ENCODE measurements around the gene OBSCN.

OBSCN gene

DNA sequence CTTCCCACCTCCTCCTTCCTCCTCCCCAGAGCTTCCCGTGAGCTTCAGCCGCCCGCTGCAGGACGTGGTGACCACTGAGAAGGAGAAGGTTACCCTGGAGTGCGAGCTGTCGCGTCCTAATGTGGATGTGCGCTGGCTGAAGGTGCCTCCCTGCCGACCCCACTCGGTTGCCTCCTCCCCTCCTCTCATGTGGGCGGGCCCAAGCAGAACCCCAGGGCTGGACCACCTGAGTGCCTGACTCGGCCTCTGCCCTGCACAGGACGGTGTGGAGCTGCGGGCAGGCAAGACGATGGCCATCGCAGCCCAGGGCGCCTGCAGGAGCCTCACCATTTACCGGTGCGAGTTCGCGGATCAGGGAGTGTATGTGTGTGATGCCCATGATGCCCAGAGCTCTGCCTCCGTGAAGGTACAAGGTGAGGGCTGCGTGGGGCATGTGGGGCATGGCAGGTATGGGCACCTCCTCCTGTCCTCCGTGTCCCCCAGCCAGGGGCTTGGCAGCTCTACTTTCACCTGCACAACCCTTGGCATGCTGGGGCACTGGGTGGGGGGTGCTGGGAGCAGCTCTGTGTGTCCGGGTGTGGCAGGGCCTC lies 69.2 kb downstream of the OBSCN start:
- no peak for DNase-seq (ENCODE audit: low read depth in 3 of 3, low spot score in 1 of 3)

GRCh38 chr1:228277491-228278431 lies 69.9 kb downstream of the OBSCN start:
- DNase-seq (ENCODE audit: low read depth in 3 of 3, low spot score in 1 of 3), result no peak

DNA sequence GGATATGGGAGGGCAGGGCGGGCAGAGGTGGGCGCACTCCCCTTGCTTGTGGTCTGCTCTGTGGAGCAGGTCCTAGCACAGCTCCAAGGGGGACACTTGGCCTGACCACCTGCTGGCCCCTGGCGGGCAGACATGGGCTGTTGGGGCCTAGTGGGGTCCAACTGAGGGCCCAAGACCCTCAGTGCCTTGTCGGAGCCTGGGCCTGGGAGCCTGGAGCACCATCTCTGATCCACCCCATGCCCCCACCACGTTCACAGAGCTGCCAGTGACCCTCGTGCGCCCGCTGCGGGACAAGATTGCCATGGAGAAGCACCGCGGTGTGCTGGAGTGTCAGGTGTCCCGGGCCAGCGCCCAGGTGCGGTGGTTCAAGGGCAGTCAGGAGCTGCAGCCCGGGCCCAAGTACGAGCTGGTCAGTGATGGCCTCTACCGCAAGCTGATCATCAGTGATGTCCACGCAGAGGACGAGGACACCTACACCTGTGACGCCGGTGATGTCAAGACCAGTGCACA lies 70.6 kb downstream of the OBSCN start:
- no peak for DNase-seq (ENCODE audit: low read depth in 3 of 3, low spot score in 1 of 3)

- DNase-seq (ENCODE audit: low read depth in 3 of 3, low spot score in 1 of 3), result no peak
These were observed 71.3 kb downstream of the OBSCN start for GRCh38 chr1:228279011-228279721.

GRCh38 chr1:228279722-228280105 lies 71.9 kb downstream of the OBSCN start:
- DNase-seq (ENCODE audit: low read depth in 3 of 3, low spot score in 1 of 3), result no peak

- no peak for DNase-seq (ENCODE audit: low read depth in 3 of 3, low spot score in 1 of 3)
These were observed 72.5 kb downstream of the OBSCN start for GRCh38 chr1:228280106-228280901.

GRCh38 chr1:228280961-228281591 lies 73.2 kb downstream of the OBSCN start:
- no peak for DNase-seq (ENCODE audit: low read depth in 3 of 3, low spot score in 1 of 3)

- no peak for DNase-seq (ENCODE audit: low read depth in 3 of 3, low spot score in 1 of 3)
These were observed 73.9 kb downstream of the OBSCN start for GRCh38 chr1:228281631-228282328.

GRCh38 chr1:228282329-228283042 lies 74.6 kb downstream of the OBSCN start:
- DNase-seq (ENCODE audit: low read depth in 3 of 3, low spot score in 1 of 3), result no peak

DNA sequence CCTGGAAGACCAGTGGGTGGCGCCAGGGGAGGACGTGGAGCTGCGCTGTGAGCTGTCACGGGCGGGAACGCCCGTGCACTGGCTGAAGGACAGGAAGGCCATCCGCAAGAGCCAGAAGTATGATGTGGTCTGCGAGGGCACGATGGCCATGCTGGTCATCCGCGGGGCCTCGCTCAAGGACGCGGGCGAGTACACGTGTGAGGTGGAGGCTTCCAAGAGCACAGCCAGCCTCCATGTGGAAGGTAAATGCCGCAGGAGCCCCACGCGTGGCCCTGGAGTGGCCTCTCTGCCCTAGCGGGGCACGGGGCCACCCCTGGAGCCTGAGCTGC lies 75.2 kb downstream of the OBSCN start:
- no peak for DNase-seq (ENCODE audit: low read depth in 3 of 3, low spot score in 1 of 3)

GRCh38 chr1:228283476-228284147 lies 75.8 kb downstream of the OBSCN start:
- DNase-seq (ENCODE audit: low read depth in 3 of 3, low spot score in 1 of 3), result no peak

- no peak for DNase-seq (ENCODE audit: low read depth in 3 of 3, low spot score in 1 of 3)
These were observed 76.3 kb downstream of the OBSCN start for GRCh38 chr1:228284148-228284495.

DNA sequence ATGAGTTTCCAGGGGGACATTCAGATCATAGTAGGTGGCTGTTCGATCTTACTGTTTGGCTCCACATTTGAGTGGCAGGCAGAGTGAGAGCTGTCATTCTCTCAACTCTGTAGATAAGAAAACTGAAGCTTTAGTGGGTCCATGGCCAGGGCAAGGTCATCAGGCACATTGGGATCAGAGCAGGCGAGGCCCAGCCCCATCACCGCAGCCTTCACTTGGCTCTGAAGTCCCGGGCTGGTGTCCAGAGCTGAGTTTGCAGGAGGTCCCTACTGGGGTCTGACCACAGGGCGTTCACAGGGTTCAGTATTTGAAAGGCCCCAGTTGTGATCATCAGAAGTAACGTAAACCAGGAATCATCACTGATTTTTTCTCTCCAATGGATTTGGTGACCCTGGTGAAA lies 76.7 kb downstream of the OBSCN start:
- no peak for DNase-seq (ENCODE audit: low read depth in 3 of 3, low spot score in 1 of 3)

DNA sequence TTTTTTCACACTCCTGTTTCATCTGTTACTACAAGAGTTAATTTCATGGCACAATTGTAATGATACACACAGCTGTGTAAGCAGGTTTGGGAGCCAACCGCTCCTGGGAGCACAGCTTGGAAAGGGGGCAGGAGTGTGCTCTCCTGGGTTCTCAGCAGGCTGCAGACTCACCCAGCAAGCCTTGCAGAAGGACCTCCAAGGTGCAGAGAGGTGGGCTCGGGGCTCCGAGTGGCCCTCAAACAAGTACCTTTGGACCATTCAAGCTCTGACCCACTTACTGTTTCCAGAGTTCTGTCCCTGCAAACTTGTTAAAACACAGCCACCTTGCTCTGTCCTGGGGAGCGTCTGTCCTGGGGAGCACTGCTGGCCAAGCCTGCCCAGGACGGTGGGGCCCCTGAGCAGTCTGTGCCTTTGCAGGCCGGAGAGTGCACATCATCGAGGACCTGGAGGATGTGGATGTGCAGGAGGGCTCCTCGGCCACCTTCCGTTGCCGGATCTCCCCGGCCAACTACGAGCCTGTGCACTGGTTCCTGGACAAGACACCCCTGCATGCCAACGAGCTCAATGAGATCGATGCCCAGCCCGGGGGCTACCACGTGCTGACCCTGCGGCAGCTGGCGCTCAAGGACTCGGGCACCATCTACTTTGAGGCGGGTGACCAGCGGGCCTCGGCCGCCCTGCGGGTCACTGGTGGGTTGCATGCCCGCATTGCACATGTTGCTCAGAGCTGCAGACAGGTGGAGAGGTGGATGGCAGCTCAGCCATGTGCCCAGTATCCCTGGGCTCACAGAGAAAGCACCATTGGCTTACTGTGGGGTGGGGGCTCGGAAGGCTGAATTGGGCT lies 78.0 kb downstream of the OBSCN start:
- no peak for DNase-seq (ENCODE audit: low read depth in 3 of 3, low spot score in 1 of 3)

DNA sequence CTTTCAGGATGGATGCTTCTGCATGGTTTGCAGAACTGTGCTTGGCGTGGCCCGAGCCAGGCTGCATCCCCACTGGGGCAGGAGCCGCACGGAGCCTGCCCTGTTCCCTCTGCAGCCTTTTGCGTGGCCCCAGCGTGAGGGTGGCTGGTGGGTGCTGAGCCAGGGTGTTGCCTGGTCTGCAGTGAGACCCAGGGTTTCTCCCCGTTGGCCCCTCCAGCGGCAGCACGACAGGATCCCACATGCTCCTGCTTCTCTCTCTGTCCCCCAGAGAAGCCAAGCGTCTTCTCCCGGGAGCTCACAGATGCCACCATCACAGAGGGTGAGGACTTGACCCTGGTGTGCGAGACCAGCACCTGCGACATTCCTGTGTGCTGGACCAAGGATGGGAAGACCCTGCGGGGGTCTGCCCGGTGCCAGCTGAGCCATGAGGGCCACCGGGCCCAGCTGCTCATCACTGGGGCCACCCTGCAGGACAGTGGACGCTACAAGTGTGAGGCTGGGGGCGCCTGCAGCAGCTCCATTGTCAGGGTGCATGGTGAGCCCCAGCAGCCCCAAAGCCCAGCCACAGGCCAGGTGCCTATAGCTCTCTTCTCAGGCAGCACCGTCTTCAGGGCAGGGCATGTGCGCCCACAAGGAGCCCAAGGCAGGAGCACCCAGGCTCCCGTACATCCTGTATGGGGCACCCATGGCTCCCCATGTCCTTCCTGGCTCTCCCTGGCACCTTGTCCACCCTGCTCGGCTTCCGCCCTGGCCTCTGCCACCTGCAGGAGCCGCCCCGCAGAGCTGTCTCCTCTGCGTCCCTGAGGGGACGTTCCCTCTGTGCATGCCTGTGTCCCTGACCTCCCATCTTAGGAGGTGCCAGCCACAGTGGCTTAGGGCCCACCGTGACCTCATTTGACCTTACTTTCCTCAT lies 78.9 kb downstream of the OBSCN start:
- DNase-seq (ENCODE audit: low read depth in 3 of 3, low spot score in 1 of 3), result no peak

GRCh38 chr1:228287541-228288425 lies 79.9 kb downstream of the OBSCN start:
- no peak for DNase-seq (ENCODE audit: low read depth in 3 of 3, low spot score in 1 of 3)

Data from stimulated activated CD4-positive, alpha-beta T cell treated with anti-CD3 and anti-CD28 coated beads, TNF-alpha, amount 100 ng/mL, for 1 hour (primary cell).